Cerebellar nuclear complex (tissue), 1 donor: ENCODE results near the gene SGCD.
"Not testable (repeated sequence)": the region's sequence is repeated elsewhere in the genome, so short reads cannot be mapped to it uniquely, and the experiment has no call there.

ENCODE experiments used
- DNase-seq, 2 experiments: peaks; one replicate each; lab custom pipeline; 2025; lab: John Stamatoyannopoulos, UW

Gene SGCD

GRCh38 chr5:156628421-156628820 lies 301.5 kb downstream of the SGCD start:
- no peak for DNase-seq

GRCh38 chr5:156631005-156631404 lies 304.0 kb downstream of the SGCD start:
- no peak for DNase-seq

DNA sequence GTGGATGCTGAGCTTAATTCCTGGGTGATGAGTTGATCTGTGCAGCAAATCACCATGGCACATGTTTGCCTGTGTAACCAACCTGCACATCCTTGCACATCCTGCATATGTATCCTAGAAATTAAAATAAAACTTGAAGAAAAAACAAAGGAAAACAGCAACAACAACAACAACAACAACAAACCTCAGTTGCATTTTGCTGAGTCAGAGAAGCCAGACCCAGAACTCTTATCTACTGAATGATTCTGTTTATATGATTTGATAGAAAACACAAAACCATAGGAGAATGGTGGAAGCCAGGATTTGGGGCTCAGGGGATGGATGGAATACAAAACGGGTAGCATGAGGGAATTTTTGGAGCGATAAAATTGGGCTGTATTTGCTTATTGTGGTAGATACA lies 307.3 kb downstream of the SGCD start:
- no peak for DNase-seq

DNA sequence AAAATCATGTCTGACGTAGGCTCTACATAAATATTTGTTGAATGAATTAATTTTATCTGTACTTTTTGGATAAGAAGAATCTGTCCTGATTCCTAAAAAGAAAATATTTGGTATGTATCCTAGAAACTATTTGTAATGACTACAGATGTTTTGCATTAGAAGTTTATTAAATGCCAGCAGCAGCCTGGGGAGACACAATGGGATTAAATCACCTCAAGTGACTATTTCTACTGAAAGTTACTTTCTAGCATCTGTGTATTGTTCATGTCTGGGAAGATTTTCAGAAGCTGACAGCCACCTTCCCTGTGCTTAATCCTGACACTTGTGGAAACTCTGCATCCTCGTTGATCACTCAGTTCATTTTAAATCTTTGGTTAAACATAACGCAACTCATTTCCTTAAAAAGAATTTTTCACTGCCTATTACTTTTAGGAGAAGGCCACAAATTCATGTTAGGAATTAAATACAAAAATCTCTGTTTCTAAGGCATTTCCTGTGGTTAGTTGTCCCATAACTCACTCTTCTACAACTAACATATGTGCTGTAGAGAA lies 313.8 kb downstream of the SGCD start:
- DNase-seq = no peak

- DNase-seq = no peak
Observed at GRCh38 chr5:156641686-156642085, 314.7 kb downstream of the SGCD start.

DNA sequence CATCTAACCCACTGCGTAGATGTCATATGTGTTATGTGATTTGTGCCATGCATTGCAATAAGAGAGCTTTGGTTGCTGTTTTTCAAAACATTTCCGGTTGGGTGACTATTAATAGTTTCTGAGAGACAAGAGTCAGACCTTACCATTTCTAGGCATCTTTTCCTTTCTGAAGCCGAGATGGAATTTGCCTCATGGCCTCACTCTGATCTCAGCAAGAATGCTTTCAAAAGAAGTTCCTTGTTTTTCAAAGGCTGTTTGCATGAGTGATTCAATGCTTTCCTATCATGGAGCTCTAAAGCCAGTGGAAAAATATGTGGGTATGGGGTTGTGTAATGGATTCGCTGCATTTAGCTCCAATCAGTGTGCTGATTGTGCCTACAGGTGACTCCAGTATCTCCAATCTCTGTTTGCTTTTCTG lies 320.1 kb downstream of the SGCD start:
- DNase-seq = no peak

GRCh38 chr5:156654444-156654843 lies 327.5 kb downstream of the SGCD start:
- no peak for DNase-seq

- DNase-seq = no peak
Observed at GRCh38 chr5:156655732-156656131, 328.8 kb downstream of the SGCD start.

- not testable (repeated sequence) for DNase-seq
Observed at GRCh38 chr5:156664832-156665231, 337.9 kb downstream of the SGCD start.

- DNase-seq = not testable (repeated sequence)
Observed at GRCh38 chr5:156666686-156667085, 339.7 kb downstream of the SGCD start.

GRCh38 chr5:156667616-156668015 lies 340.7 kb downstream of the SGCD start:
- DNase-seq = no peak

DNA sequence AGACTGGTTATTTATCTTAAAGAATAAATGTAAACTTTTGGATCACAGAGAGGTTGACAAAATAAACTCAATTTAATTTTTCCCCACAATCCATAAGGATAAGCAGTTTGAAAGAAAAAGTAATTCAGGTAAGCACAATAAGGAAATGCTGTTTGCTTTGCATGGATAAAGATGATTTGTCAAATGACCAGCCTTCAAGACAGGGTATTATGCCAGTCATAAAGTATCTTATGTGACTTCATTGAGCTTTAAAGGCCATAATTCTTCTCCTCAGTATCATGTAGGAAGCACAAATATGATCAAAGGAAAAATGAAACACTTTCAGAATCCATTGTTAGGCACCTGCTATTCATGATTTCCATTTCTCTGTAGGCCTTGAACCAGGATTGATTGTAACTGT lies 342.5 kb downstream of the SGCD start:
- DNase-seq = no peak

DNA sequence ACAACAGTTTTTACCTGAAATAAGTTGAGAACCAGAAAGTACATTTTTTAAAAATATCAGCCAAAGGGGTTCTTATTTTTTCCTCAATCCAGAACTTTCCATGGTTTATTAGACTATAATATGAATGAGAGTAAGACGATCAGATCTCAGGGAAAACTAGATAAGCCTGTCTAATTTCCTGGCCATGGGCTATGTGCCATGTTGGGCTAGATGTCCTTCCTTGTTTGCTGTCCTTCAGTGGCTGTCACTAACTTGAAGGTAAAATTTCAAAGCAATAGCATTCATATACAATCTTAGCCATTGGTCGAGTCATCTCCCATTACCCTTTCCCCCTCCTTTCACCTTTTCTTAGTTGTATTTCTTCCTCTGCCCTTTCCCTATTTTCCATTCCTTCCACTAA lies 343.7 kb downstream of the SGCD start:
- no peak for DNase-seq

DNA sequence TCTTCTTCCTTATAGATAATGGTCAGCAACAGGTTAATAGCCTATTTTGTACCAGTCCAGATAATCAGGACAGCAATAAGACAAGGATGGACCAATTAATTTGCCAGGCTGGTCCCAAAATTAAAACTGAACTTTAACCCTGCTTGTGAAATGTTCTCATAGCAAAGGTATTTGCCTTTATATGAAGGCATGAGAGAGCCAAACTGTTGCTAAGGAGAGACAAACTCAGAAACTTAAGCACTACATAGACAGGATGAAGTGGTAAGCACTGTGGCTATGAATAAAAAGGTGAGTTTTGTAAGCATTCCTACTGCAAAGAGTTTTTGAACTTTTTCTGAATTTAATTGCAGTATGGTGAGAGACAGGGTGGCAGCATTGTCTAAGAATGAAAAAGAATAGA lies 348.4 kb downstream of the SGCD start:
- DNase-seq = no peak

DNA sequence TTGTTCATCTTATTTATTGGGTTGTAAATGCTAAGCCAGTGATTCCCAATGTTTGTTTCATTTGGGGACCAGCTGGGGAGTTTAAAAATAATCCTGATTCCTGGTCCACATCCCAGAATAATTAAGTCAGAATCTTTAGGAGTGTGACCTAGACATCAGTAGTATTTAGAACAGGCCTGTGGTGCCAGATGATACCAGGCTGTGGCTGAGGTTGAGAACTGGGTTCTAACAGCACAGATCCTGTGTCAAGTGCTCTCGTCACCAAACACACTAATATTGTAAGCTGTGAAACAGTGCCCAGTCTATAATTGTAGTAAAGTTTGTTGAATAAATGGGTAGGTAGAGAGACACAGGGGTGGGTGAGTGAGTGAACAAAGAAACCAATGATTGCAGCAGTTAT lies 351.0 kb downstream of the SGCD start:
- no peak for DNase-seq

GRCh38 chr5:156678484-156678883 lies 351.5 kb downstream of the SGCD start:
- no peak for DNase-seq

DNA sequence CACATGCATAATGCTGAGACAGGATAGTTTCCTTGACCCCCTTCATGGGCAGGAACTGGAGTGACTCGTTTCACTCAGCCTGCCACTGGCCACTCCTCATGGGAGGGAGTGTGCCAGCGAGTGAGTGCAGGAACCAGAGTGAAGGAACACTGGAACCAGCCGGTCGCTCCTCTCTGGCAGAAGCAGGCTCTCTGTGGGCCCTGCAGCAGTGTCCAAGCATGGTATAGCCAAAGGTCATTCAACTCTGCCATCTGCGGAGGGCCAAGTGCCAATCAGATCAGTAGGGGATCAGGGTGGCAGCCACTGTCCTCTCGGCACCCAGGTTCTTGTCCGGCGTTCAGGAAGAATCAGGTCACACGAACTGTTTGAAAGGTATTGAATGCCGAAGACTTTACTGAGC lies 353.9 kb downstream of the SGCD start:
- no peak for DNase-seq

DNA sequence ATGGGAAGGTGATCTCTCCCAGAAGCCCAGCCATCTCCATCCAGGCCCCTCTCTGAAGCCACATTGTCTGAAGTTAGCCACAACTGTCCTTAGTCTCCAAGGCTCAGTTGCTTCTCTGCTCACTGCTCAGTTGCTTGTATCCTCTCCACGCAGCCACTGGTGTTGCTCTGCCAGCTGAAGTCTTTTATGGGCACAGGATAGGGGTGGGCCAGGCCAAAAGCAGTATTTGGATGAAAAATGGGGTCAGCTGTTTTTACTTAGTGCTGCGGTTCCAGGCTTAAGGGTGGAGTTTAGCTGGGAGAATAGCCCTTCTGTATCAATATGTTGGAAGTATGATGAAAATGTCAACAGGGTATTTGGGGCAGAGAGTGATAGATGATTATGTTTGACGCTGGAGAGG lies 354.3 kb downstream of the SGCD start:
- no peak for DNase-seq

- DNase-seq = no peak
Observed at GRCh38 chr5:156682971-156683370, 356.0 kb downstream of the SGCD start.

- no peak for DNase-seq
Observed at GRCh38 chr5:156683509-156683908, 356.5 kb downstream of the SGCD start.

DNA sequence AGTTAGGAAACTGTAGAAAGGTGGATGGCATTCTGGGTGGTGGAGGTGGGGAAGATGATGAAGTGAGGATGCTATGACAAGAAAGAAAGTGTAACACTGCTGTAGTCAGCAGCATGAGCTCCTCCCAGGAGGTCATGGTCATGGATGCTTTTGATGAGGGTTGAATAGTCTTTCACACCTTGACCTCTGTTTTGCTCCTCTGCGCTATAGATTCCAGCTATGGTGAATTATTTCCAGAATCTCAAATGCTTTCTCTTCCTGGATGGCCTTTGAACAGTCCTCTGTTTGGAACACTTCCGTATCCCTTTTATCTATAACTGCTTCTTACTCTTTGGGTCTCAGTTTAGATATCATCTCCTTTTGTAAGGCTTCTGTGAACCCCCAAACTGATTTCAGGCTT lies 357.3 kb downstream of the SGCD start:
- DNase-seq = no peak

GRCh38 chr5:156685481-156685880 lies 358.5 kb downstream of the SGCD start:
- DNase-seq = no peak

DNA sequence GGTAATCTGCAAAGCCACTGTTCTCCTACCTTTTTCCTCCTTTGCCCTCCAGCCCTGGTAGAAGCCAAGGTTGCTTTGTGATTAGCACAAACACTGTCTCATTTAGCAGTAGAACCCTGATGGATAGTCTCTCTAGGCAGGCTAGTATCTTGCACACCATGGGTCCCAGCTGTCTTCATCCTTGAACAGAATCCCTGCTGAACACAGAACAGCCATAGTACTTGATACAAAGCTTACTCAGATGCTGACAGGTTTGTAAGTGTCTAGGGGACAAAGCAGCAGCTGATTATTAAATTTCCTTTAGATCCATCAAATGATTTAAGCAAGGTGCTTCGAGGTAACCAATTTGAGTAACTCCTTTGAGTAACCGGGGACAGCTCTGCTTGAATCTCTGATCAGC lies 359.4 kb downstream of the SGCD start:
- DNase-seq = no peak

DNA sequence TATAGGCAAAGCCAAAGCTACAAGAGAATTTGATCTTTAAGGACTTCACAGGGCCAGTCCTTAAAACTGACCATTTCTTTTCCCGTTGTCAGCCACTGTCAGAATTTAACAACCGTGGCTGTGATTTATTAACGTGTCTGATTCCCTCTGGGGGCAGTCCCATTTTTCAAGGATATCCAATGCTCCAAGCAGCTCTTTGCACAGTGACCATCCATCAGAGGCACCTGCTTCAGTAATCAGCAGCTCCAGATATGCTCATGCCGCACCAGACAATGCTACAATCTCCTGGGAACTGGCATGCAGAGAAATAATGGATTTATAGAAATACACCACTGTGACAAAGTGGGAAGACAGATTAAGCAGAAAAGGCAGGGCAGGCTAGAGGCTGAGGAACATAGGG lies 359.8 kb downstream of the SGCD start:
- no peak for DNase-seq

DNA sequence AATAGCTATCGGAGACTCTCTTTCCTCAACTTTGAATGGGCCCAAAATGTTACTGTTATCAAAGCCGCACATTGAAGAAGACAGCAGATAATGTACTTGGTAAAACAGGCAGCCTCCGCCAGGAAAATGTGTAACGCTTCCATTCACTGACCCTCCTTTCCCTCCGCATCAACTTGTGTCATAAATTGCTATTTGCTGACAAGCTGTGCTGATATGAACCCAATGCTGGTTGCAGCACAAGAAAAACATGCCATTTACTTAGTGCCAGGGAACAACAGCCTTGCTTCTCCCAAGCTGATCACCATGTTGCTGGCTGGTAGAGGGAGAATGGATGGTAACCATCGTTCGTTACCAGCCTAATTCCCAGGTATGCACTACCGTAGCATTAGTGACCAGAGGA lies 360.6 kb downstream of the SGCD start:
- DNase-seq = no peak
